Peyer's patch (tissue), 4 donors: ENCODE measurements around the gene CCDC15.

Experiments used
- CTCF ChIP-seq, 6 experiments: fragments of 450-650 bp in 4 of 6; fragments of 200-600 bp in 2 of 6; sonication (generic) in 1 of 6; IDR thresholded peaks; one replicate each; pipeline ENCODE4 v1.5.1; 2017 to 2019; ENCODE audit warnings: antibody characterized with exemption in 6 of 6, mild to moderate bottlenecking in 3 of 6, moderate library complexity in 1 of 6
- POLR2A ChIP-seq, 2 donors: fragments of 450-650 bp; IDR thresholded peaks; one replicate each; pipeline ENCODE4 v1.5.1; 2017; ENCODE audit warnings: antibody characterized with exemption in 2 of 2, mild to moderate bottlenecking in 2 of 2, moderate library complexity in 2 of 2

GRCh38 chr11:124928942-124929665 is 24.9 kb upstream of the CCDC15 start:
- TF ChIP-seq POLR2A (IDR thresholded peaks at IDR 0.05) = no peak
- TF ChIP-seq CTCF (IDR thresholded peaks at IDR 0.05) = no peak
